ENCODE measurements around the gene MSRB3. TPM values are rescaled to one million over a fixed set of nuclear protein-coding genes. Genes with fewer than 3 reads are reported as not detected.
"Not testable (repeated sequence)": the region's sequence is repeated elsewhere in the genome, so short reads cannot be mapped to it uniquely, and the experiment has no call there.

Gene MSRB3
- total RNA-seq, 2 donors from 2014 or later: 1.2 to 2.1 TPM

DNA sequence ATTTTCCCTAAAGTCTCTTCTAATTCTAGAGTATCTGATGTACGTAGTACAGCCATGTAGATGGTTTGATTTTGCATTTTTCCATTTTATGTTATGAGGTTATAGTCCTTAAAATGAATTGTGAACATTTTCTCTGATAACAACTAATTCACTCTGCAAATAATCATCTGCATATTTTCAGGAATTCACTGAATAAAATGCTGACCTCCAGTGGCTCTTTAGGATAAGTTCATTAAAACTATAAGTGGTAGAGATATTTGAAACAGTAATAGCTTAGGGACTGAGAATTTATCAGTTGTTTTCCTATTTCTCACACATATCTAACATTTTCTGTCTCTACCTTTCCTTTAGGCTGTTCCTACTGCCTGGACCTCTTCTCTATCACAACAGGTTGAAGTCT lies 4.4 kb downstream of the MSRB3 start:
- TF ChIP-seq CTCF (conservative IDR thresholded peaks at IDR 0.05): no peak
- Mint-ChIP-seq H3K36me3 (ENCODE audit: low read depth) (no peaks in the 10 kb centered on the region), H3K4me3 (no peak overlapping the region), H3K9me3 (no peaks in the 10 kb centered on the region), H3K27me3 (ENCODE audit: insufficient read depth) (peaks cover 35% of the 10 kb centered on the region), H3K27ac (no peak overlapping the region), H3K4me1 (peaks cover 7% of the 10 kb centered on the region)
- DNase-seq: no peak
- no peaks in the 10 kb centered on the region for H3K9me3 ChIP-seq (ENCODE audit: control insufficient read depth, low read length)
- no peaks in the 10 kb centered on the region for H3K4me1 ChIP-seq (ENCODE audit: control insufficient read depth, insufficient read depth, low read length)
- H3K27ac ChIP-seq (ENCODE audit: low read depth, low read length): no peak overlapping the region
- H3K36me3 ChIP-seq (ENCODE audit: control insufficient read depth, insufficient read depth, low read length): no peaks in the 10 kb centered on the region
- H3K27me3 ChIP-seq (ENCODE audit: control insufficient read depth, insufficient read depth, low read length, poor library complexity, severe bottlenecking): peaks cover 19% of the 10 kb centered on the region
- no peak overlapping the region for H3K4me3 ChIP-seq (ENCODE audit: low read length)
- no CpG with 5 or more reads among the region's 1 CpG for WGBS, 2 experiments (ENCODE audit: insufficient coverage in 1 of 2, insufficient read length in 1 of 2)
- H3K9ac ChIP-seq (ENCODE audit: extremely low read depth, low read length, poor library complexity, severe bottlenecking): no peak overlapping the region

- H3K4me1 Mint-ChIP-seq; H3K9me3 ChIP-seq (ENCODE audit: control insufficient read depth, low read length); DNase-seq; H3K9ac ChIP-seq (ENCODE audit: extremely low read depth, low read length, poor library complexity, severe bottlenecking); H3K27ac ChIP-seq (ENCODE audit: low read depth, low read length); H3K4me3 ChIP-seq (ENCODE audit: low read length); H3K9me3 Mint-ChIP-seq; H3K4me1 ChIP-seq (ENCODE audit: control insufficient read depth, insufficient read depth, low read length); H3K36me3 ChIP-seq (ENCODE audit: control insufficient read depth, insufficient read depth, low read length); H3K27ac Mint-ChIP-seq; H3K36me3 Mint-ChIP-seq (ENCODE audit: low read depth); H3K27me3 ChIP-seq (ENCODE audit: control insufficient read depth, insufficient read depth, low read length, poor library complexity, severe bottlenecking); H3K4me3 Mint-ChIP-seq: not testable (repeated sequence)
- peaks cover 18% of the 10 kb centered on the region for H3K27me3 Mint-ChIP-seq (ENCODE audit: insufficient read depth)
- 80 to 95% methylated on average over 4 to 6 of the region's 7 CpGs for WGBS, 2 experiments (ENCODE audit: insufficient coverage in 1 of 2, insufficient read length in 1 of 2)
These were observed 7.0 kb downstream of the MSRB3 start for GRCh38 chr12:65285532-65285931.

DNA sequence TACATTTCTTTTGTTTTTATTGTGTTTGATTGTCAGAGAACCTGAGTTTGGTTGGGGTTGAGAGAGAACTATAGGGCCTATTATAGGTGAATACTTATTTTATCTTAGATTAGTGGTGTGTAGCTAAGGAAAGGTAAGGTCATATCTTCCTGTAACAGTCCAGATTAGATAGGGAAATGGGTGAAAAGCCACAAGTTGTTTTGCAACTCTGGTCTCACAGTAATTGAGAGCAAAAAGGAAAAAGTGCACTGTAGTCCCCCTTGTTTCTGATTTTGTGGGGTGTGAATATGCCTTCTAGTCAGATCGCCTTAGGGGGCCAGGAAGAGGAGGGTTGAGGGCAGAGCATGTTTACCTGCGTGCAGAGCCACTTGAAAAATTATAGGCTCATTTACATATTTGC lies 8.9 kb downstream of the MSRB3 start:
- H3K36me3 Mint-ChIP-seq (ENCODE audit: low read depth): no peaks in the 10 kb centered on the region
- Histone ChIP-seq H3K36me3 (ENCODE audit: control insufficient read depth, insufficient read depth, low read length) (no peaks in the 10 kb centered on the region), H3K9me3 (ENCODE audit: control insufficient read depth, low read length) (no peaks in the 10 kb centered on the region), H3K4me1 (ENCODE audit: control insufficient read depth, insufficient read depth, low read length) (no peaks in the 10 kb centered on the region), H3K4me3 (ENCODE audit: low read length) (no peak overlapping the region), H3K27ac (ENCODE audit: low read depth, low read length) (no peak overlapping the region), H3K9ac (ENCODE audit: extremely low read depth, low read length, poor library complexity, severe bottlenecking) (no peak overlapping the region), H3K27me3 (ENCODE audit: control insufficient read depth, insufficient read depth, low read length, poor library complexity, severe bottlenecking) (no peaks in the 10 kb centered on the region)
- H3K9me3 Mint-ChIP-seq: no peaks in the 10 kb centered on the region
- peaks cover 4% of the 10 kb centered on the region for H3K27me3 Mint-ChIP-seq (ENCODE audit: insufficient read depth)
- no peak for DNase-seq
- 88 to 94% methylated on average over 2 of the region's 2 CpGs for WGBS, 2 experiments (ENCODE audit: insufficient coverage in 1 of 2, insufficient read length in 1 of 2)
- no peak overlapping the region for H3K4me3 Mint-ChIP-seq
- no peak for TF ChIP-seq CTCF (conservative IDR thresholded peaks at IDR 0.05)
- peaks cover 4% of the 10 kb centered on the region for H3K4me1 Mint-ChIP-seq
- no peak overlapping the region for H3K27ac Mint-ChIP-seq

- Mint-ChIP-seq H3K4me3 (no peak overlapping the region), H3K36me3 (ENCODE audit: low read depth) (no peaks in the 10 kb centered on the region), H3K9me3 (no peaks in the 10 kb centered on the region), H3K27me3 (ENCODE audit: insufficient read depth) (peaks cover 2% of the 10 kb centered on the region), H3K4me1 (peaks cover 4% of the 10 kb centered on the region), H3K27ac (no peak overlapping the region)
- Histone ChIP-seq H3K4me1 (ENCODE audit: control insufficient read depth, insufficient read depth, low read length) (no peaks in the 10 kb centered on the region), H3K9ac (ENCODE audit: extremely low read depth, low read length, poor library complexity, severe bottlenecking) (no peak overlapping the region), H3K27me3 (ENCODE audit: control insufficient read depth, insufficient read depth, low read length, poor library complexity, severe bottlenecking) (no peaks in the 10 kb centered on the region), H3K4me3 (ENCODE audit: low read length) (no peak overlapping the region), H3K36me3 (ENCODE audit: control insufficient read depth, insufficient read depth, low read length) (no peaks in the 10 kb centered on the region), H3K27ac (ENCODE audit: low read depth, low read length) (no peak overlapping the region), H3K9me3 (ENCODE audit: control insufficient read depth, low read length) (no peaks in the 10 kb centered on the region)
- no peak for TF ChIP-seq CTCF (conservative IDR thresholded peaks at IDR 0.05)
- 94 to 100% methylated on average over 2 of the region's 2 CpGs for WGBS, 2 experiments (ENCODE audit: insufficient coverage in 1 of 2, insufficient read length in 1 of 2)
- DNase-seq: no peak
These were observed 13.8 kb downstream of the MSRB3 start for GRCh38 chr12:65292241-65292640.

All from endodermal cell (in vitro differentiated cells).